IPS DF 6.9 (cell line): ENCODE measurements around the gene ITGA8.

Source experiments
- DNase-seq: peaks from one replicate; pipeline ENCODE4 v3.0.0-alpha.2; 2013; ENCODE audit warnings: low read depth, low spot score
- H3K27ac ChIP-seq: one replicate; pipeline ENCODE4 v1.5.1; 2013; ENCODE audit warnings: low read length, control low read depth
- H3K27me3 ChIP-seq: 2 replicates; pipeline ENCODE4 v1.6.1; 2013; ENCODE audit warnings: mild to moderate bottlenecking, low read length; ENCODE audit not compliant: control insufficient read depth, insufficient read depth
- H3K36me3 ChIP-seq: 2 replicates; pipeline ENCODE4 v1.6.1; 2013; ENCODE audit warnings: low read length; ENCODE audit not compliant: control insufficient read depth, insufficient read depth
- H3K4me1 ChIP-seq: 2 replicates; pipeline ENCODE4 v1.6.1; 2013; ENCODE audit warnings: low read length; ENCODE audit not compliant: control insufficient read depth, insufficient read depth
- H3K4me3 ChIP-seq: 2 replicates; pipeline ENCODE4 v1.5.1; 2013; ENCODE audit warnings: mild to moderate bottlenecking, low read length
- H3K9me3 ChIP-seq: 2 replicates; pipeline ENCODE4 v1.6.1; 2013; ENCODE audit warnings: low read length, inconsistent platforms; ENCODE audit not compliant: control insufficient read depth, insufficient read depth
- WGBS: extraction: QIAGEN DNeasy Blood & Tissue Kit; methylation state at CpG from one replicate; pipeline ENCODE4 v1.1.7; 2013; ENCODE audit warnings: mixed read lengths, missing lambda C conversion rate; ENCODE audit not compliant: insufficient read length, insufficient coverage; 5-methylcytosine and 5-hydroxymethylcytosine counted together

Gene ITGA8

GRCh38 chr10:15474671-15475070 lies 245.1 kb downstream of the ITGA8 start:
- Histone ChIP-seq H3K4me1 (peaks cover 4% of the 10 kb centered on the region), H3K4me3 (no peak overlapping the region), H3K27me3 (peaks cover 60% of the 10 kb centered on the region), H3K9me3 (no peaks in the 10 kb centered on the region), H3K27ac (no peak overlapping the region), H3K36me3 (no peaks in the 10 kb centered on the region)
- WGBS, result no CpG with 5 or more reads among the region's 2 CpGs
- DNase-seq, result no peak

GRCh38 chr10:15473396-15473767 lies 246.3 kb downstream of the ITGA8 start:
- DNase-seq, result no peak
- H3K4me3 ChIP-seq, result no peak overlapping the region
- H3K27me3 ChIP-seq, result peaks cover 68% of the 10 kb centered on the region
- H3K27ac ChIP-seq, result no peak overlapping the region
- H3K36me3 ChIP-seq, result no peaks in the 10 kb centered on the region
- no peaks in the 10 kb centered on the region for H3K9me3 ChIP-seq
- H3K4me1 ChIP-seq, result peaks cover 4% of the 10 kb centered on the region
- WGBS, result no CpG with 5 or more reads among the region's 5 CpGs

GRCh38 chr10:15472431-15473395 lies 247.0 kb downstream of the ITGA8 start:
- Histone ChIP-seq H3K4me3 (no peak overlapping the region), H3K36me3 (no peaks in the 10 kb centered on the region), H3K27ac (no peak overlapping the region), H3K9me3 (no peaks in the 10 kb centered on the region), H3K4me1 (peaks cover 4% of the 10 kb centered on the region), H3K27me3 (peaks cover 64% of the 10 kb centered on the region)
- WGBS, result no CpG with 5 or more reads among the region's 16 CpGs
- DNase-seq, result peak; percentile 22

- H3K9me3 ChIP-seq, result no peaks in the 10 kb centered on the region
- H3K27me3 ChIP-seq, result peaks cover 65% of the 10 kb centered on the region
- H3K27ac ChIP-seq, result no peak overlapping the region
- no CpG with 5 or more reads among the region's 6 CpGs for WGBS
- H3K4me3 ChIP-seq, result no peak overlapping the region
- peaks cover 4% of the 10 kb centered on the region for H3K4me1 ChIP-seq
- DNase-seq, result no peak
- no peaks in the 10 kb centered on the region for H3K36me3 ChIP-seq
Observed at GRCh38 chr10:15472008-15472407, 247.7 kb downstream of the ITGA8 start.

GRCh38 chr10:15469111-15469510 lies 250.6 kb downstream of the ITGA8 start:
- Histone ChIP-seq H3K4me3 (no peak overlapping the region), H3K36me3 (no peaks in the 10 kb centered on the region), H3K27me3 (peaks cover 54% of the 10 kb centered on the region), H3K9me3 (no peaks in the 10 kb centered on the region), H3K4me1 (peaks cover 4% of the 10 kb centered on the region), H3K27ac (no peak overlapping the region)
- WGBS, result no CpG with 5 or more reads among the region's 5 CpGs
- no peak for DNase-seq

- Histone ChIP-seq H3K4me1 (no peaks in the 10 kb centered on the region), H3K9me3 (no peaks in the 10 kb centered on the region), H3K4me3 (no peak overlapping the region), H3K36me3 (no peaks in the 10 kb centered on the region), H3K27ac (no peak overlapping the region), H3K27me3 (peaks cover 20% of the 10 kb centered on the region; the same call in 1 of the 2 replicates)
- WGBS, result no CpG with 5 or more reads among the region's 3 CpGs
- DNase-seq, result no peak
Observed at GRCh38 chr10:15464381-15464780, 255.3 kb downstream of the ITGA8 start.
